GM04504 (cell line): ENCODE data around the gene QPCT.
A peak's percentile ranks its signal among the peaks of the same experiment; 100 is the strongest.

Source experiments
- DNase-seq: peaks from one replicate; pipeline ENCODE4 v3.0.0-alpha.2; 2012; ENCODE audit warnings: low read depth

The QPCT gene

GRCh38 chr2:37324786-37325624, 19.4 kb upstream of the QPCT start, which contains the start of gene PRKD3:
PRKD3 (minus strand) TSS chr2:37324833; CDS start chr2:37316524, 8,309 bp downstream.
- DNase-seq: no peak

- no peak for DNase-seq
Measured at GRCh38 chr2:37325625-37326071, 18.8 kb upstream of the QPCT start.

DNA sequence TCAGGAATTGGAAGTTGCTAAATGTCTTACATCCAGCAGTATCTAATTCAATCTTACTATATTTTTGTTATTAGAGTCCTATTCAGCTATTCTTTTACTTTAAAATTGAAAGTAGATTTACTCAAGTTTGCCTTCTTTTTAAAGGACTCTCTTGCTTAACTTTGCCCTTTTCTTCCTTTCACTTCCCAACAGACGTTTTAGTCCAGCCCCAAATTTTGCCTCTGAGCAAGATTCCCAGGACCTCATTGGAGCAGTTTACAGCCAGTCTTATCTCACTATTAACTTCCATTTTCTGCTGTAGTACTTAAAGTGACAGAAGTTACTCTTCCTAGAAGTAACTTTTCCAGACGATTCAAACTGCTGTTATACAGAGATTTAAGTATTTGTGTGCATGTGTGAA, 18.1 kb upstream of the QPCT start:
- peak; percentile 62 for DNase-seq

DNA sequence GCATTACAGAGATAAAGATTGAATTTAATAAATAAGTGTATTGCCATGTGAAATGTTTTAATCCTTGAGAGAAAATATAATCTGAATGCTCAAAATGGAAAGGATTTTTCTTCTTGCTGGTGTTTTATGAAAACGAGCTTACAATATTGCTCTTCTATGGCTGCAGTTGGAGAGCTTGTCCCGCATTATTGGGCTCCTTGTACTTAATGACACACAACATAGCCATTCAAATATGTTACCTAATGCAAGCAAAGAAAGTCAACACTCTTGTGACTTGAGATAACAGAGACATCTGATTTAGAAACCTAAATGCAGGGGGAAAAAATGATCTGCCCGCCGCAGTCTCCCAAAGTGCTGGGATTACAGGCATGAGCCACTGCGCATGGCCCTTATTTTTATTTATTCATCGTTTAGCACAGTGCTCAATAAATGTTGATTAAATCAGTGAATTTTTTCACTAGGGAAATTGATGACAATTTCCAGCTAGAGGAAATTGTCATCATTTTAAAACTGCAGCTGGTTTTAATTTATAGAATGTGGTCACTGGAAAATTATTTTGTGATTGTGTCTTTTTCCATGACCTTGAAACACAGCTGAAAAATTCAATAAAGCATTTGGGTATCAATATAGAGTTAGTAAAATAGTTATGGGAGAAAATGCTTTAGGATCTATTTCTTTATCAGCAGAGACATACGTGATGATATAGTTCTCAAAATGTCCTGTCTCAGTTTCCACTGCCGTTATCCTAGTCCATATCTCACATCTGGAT, 17.4 kb upstream of the QPCT start:
- DNase-seq: no peak

- DNase-seq: no peak
Measured at GRCh38 chr2:37330681-37331080, 13.7 kb upstream of the QPCT start.

DNA sequence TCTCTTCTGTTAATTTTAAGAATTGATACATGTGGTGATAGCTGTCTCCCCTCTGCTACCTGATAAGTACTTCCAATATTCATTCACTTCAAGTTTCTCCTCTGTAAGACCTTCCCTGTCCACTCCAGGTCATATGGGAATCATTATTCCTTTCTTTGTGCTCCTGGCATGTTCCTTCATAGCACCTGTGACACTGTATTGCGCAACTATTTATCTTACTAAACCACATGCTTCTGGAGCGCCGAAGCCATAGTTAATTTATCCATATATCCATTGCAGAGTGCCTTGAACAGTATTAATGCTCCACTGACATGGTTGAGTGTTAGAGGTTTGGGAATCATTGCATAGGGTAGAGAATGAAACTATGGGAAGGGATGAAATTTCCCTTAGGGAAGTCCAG, 11.9 kb upstream of the QPCT start:
- no peak for DNase-seq

GRCh38 chr2:37333256-37333655, 11.2 kb upstream of the QPCT start:
- no peak for DNase-seq

- DNase-seq: no peak
Measured at GRCh38 chr2:37335604-37336003, 8.8 kb upstream of the QPCT start.

GRCh38 chr2:37337620-37338280, 6.7 kb upstream of the QPCT start:
- DNase-seq: no peak

DNA sequence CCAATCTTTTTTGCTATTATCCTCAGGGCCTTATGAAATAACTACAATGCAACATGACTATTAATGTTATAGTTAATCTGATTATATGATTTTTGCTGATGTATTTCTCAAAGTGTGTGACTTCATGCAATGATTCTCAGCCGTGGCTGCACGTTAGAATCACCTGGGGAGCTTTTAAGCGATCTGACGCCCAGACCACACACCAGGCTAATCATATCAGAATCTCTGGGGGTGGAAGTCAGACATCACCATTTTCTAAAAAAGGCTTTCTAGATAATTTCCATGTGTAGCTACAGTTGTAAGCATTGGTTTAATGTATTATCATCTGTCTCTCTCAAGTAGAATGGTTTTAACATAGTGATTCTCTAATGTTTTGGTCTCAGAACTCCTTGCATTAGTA, 5.5 kb upstream of the QPCT start:
- no peak for DNase-seq

DNA sequence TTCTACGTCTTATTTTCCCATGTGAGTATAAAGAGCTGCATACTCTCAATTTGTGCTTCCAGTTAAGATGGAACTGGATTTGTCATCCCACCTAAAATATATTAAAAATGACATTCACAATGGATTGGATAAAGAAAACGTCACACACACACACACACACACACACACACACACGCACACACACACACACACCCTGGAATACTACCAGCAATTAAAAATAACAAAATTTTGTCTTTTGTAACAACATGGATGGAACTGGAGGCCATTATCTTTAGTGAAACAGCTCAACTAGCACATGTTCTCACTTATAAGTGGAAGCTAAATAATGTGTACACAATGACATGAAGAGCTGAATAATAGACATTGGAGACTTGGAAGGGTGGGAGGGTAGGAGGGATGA, 3.8 kb upstream of the QPCT start:
- no peak for DNase-seq

DNA sequence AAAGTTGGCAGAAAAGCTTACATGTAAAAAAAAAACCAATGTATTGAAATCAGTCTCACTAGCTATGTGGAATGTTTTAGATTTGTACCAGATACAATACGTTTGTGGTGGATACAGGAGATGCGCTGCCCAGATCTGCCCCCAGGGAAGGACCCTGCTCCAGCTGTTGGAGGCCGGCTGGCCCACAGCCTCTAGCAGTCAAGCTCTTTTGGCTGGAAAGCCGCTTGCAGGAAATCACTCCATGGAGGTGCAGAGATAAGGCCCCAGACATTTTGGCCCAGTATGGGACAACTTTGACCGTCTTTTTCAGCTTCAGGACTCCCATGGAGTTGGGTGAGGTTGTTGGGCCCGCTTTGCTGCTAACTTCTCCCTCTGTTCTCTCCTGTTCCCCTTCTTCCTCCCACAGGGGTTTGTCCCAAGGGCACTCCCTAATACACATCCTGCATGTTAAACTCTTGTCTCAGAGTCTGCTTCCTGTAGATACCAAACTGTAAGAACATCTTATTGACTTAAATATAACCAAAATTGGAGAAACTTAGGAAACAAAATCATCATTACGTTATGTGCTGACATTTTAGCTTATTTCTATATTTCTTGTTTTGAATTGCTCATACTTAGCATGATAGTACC, 1.7 kb upstream of the QPCT start:
- no peak for DNase-seq

GRCh38 chr2:37343537-37344434, 644 bp upstream of the QPCT start:
- no peak for DNase-seq

DNA sequence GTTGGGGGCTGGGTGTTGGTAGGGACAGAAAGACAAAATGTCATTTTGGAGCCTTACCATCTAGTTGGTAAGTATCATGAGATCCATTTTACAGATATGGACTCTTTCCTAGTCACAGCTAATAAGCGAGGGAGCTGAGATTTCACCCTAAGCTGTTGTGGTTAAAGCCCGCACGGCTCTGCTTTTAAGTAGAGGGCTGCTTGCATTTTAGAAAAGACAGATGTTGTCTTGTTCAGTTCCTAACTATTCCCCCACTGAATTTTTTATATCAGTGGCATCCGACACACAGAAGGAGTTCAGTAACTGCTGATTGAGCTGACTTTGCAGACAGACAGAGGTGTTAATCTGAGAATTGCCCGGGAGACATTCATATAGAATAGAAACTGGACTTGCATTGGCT, 3.7 kb downstream of the QPCT start:
- DNase-seq: no peak

GRCh38 chr2:37349231-37349860, 4.9 kb downstream of the QPCT start:
- DNase-seq: no peak

GRCh38 chr2:37350034-37350433, 5.6 kb downstream of the QPCT start:
- no peak for DNase-seq

DNA sequence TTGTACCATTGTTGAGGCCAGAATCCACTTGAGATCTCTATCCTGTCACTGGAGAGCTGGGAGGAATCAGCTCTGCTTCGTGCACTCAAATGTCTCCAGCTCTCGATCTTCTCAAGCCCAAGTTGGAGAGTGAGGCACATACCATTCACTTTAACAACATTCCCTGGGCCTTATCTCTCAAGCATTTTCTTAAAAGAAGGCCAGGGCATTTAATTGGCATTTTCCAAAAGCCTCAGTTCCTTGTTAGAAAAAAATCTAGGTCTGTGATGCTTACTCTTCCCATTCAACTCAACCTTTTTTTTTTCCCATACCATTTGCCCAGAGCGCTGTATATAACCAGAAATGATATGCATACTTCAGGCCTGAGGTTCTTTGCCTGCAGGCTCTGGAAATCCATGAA, 10.1 kb downstream of the QPCT start:
- DNase-seq: no peak

DNA sequence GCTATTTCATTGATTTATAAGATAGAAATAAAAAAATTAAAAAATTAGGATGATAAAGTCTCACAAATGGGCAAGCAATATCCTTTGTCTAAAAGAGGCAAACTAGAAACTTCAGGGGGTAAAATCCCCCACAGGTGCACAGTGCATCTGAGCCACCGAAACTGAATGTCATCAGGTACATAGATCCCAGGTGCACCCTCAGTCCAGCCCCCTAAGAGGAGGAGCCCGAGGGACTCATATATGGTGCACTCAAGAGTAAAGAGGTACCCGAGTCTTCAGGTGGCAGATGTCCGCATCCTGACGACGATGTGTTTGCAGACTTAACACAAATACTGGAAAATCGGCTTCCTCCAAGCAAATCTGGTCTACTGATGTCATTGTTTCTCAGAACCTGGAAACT, 11.3 kb downstream of the QPCT start:
- no peak for DNase-seq

DNA sequence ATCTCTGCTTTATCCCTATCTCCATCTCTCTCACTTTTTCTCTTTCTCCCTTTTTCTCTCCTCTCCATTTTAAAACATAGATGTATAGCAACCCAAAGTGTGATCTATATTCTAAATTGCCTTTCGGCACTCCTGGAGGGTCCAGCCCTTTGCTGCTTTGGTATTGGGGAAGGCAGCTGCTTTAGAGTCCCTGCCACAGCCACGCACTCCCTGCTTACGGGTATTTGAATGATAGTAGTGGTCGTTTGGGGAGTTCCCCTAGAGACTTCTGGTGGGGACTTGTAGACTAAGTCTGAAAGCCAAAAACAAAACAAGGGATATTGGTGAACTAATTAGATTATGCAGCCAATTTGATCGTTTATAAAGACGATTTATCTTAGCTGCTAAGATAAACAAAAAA, 11.9 kb downstream of the QPCT start:
- DNase-seq: no peak

GRCh38 chr2:37357069-37357468, 12.6 kb downstream of the QPCT start:
- DNase-seq: no peak

DNA sequence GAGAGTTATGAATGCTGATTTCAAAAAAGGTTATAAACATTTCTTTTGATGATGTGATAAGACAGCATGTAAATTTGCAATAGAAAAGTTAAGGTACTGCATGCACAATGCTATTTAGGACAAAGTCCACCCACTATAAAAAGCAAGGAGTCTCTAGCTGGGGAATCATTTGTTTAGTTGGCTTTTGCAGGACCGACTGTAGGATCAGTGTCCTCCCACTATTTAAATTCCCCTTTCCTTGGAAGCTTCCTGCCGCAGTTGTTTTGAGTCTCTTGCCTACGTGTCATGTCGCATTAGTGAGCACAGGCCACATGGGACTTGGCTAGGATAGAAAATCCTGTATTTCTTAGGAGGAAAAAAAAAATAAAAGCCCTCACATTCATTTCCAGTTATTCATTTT, 13.1 kb downstream of the QPCT start:
- no peak for DNase-seq
